Stimulated activated naive CD8-positive, alpha-beta T cell treated with anti-CD3 and anti-CD28 coated beads, Interleukin-15, Interleukin-2, amounts not matched to agents 100 U/mL and 50 U/mL, for 24 hours (primary cell): ENCODE data around the gene RAP1GDS1.
A peak's percentile ranks its signal among the peaks of the same experiment; 100 is the strongest.
"Not testable (repeated sequence)": the region's sequence is repeated elsewhere in the genome, so short reads cannot be mapped to it uniquely, and the experiment has no call there.

ENCODE experiments used
- ATAC-seq: fragments of 150-1000 bp; cut with Tn5 transposase; one replicate; pipeline ENCODE4 v1.10.0; 2021
- DNase-seq: peaks from one replicate; pipeline ENCODE4 v3.0.0; 2021

The RAP1GDS1 gene

DNA sequence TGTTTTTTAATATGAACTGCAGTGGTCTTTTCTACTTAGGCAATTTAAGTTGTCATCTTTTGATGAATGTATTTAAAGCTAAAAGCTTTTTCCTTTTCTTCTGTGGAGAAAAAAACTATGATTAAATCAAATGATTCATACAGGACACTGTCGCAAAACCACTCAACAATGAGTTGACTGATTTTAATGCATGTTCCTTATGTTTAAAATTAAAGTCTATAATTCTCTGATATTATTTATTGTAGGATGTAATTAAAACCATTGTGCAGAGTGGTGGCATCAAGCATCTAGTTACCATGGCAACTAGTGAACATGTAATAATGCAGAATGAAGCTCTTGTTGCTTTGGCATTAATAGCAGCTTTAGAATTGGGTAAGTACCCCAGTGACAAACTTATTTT lies 172.5 kb downstream of the RAP1GDS1 start:
- DNase-seq, result no peak

GRCh38 chr4:98434816-98435215 lies 173.6 kb downstream of the RAP1GDS1 start:
- no peak for ATAC-seq

More for the DNA sequence above, 172.5 kb downstream of the RAP1GDS1 start:
- ATAC-seq, result no peak

GRCh38 chr4:98444371-98444770 lies 183.2 kb downstream of the RAP1GDS1 start:
- no peak for DNase-seq
- no peak for ATAC-seq

More at GRCh38 chr4:98434816-98435215, 173.6 kb downstream of the RAP1GDS1 start:
- DNase-seq, result no peak

DNA sequence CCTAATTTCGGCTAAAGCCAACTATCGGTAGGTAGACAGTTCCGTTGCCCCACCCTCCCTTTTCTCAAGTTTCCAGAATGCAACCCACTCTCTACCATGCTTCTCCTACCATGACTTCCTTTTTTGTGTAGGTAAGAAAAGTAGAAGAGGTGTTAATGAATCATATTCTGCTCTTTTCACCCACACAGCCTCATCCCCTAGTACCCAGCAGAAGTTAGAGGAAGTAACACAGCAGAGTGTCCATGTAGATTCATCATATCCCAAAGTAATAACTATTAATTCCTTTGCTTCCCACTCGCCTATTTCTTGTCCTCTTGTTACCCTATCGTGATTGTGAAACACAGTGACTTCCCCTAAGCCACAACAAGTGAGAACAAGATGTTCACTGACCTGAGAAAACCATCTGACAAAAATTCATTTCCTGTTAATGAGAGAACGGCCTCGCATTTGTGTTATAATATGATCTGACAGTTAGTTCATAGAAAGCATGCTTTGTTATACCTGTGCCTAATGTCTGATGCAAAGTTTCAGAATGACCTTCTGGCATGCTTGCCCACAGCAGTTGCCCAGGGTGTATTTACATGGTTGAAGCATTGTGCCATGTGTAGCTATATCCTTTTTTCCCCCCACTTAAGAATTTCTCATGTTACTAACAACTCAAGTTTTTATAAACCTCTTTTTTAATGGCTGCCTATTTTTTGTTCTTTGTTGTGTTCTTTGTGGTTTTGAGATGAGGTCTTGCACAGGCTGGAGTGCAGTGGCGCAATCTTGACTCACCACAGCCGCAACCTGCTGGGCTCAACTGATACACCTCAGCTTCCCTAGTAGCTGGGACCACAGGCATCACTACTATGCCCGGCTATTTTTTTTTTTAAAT lies 185.6 kb downstream of the RAP1GDS1 start:
- ATAC-seq (peak; percentile 95), DNase-seq (peak; percentile 62)

DNA sequence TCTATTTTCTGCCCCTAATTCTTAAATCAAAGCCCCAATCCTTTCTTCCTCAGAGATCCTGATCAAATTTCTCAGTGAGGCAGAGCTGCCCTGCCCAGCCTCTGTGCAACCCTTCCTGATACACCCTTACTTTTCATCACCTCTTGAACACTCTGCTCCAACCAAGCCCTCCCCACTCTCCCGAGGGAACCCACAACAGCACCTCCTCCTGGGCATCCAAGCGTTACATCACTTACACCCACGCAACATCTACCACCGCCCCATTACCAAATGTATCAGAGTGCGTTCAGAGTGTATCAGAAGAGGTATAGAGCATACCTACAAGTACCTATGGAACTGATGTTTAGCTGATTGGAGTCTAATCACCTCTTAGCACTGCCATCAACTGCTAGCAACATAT lies 186.5 kb downstream of the RAP1GDS1 start:
- DNase-seq, result peak; percentile 11
- ATAC-seq, result no peak

- no peak for DNase-seq
- no peak for ATAC-seq
Measured at GRCh38 chr4:98448908-98449307, 187.7 kb downstream of the RAP1GDS1 start.

DNA sequence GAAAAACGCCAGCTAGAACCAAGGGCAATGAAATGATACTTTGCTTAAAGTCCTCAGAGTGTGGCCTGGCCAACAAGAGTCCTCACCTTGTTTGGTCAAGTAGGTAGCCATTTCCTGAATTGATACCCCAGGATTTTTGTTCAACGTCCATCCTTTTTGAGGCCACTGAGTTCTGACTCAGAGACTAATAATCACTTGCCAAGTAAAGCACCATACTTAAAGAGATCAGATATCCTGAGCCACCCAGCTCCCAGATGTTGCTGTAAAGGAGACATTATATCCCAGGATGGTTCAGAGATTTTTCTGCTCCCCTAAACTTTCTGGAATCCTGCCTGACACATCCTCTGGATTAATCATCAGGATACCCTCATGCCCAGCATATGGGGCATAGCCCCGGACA lies 190.9 kb downstream of the RAP1GDS1 start:
- DNase-seq (no peak), ATAC-seq (no peak)

DNA sequence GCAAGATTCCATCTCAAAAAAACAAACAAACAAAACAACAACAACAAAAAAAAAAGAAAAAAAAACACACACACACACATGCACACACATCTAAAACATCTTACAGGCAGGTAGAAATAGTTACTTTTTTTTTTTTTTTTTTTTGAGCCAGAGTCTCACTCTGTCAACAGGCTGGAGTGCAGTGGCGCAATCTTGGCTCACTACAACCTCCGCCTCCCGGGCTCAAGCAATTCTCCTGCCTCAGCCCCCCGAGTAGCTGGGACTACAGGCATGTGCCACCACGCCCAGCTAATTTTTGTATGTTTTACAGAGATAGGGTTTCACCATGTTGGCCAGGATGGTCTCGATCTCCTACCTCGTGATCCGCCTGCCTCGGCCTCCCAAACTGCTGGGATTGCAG lies 196.2 kb downstream of the RAP1GDS1 start:
- ATAC-seq, DNase-seq: not testable (repeated sequence)

DNA sequence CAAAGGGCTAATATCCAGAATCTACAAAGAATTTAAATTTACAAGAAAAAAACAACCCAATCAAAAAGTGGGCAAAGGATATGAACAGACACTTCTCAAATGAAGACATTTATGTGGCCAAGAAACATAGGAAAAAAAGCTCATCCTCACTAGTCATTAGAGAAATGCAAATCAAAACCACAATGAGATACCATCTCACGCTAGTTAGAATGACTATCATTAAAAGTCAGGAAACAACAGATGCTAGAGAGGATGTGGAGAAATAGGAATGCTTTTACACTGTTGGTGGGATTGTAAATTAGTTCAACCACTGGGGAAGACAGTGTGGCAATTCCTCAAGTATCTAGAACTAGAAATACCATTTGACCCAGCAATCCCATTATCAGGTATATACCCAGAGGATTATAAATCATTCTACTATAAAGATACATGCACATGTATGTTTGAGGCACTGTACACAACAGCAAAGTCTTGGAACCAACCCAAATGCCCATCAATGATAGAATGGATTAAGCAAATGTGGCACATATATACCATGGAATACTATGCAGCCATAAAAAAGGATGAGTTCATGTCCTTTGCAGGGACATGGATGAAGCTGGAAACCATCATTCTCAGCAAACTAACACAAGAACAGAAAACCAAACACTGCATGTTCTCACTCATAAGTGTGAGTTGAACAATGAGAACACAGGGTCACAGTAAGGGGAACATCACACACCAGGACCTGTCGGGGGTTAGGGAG lies 200.1 kb downstream of the RAP1GDS1 start:
- not testable (repeated sequence) for DNase-seq, ATAC-seq

DNA sequence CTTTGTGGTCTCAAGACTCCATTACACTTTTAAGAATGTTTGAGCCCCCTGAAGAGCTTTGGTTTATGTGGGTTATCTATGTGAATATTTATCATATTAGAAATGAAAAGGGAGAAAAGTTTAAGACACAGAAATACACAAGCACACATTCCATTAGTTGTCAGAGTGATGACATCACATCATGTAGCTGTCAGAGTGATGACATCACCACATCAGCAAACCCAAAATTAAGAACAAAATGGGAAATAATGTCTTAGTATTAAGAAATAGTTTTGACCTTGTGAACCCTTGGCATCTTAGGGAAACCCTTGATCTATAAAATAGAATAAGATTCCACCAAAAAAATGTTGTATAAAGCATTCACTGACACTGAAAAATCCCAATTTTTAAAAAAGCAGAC lies 201.3 kb downstream of the RAP1GDS1 start:
- ATAC-seq, result no peak
- DNase-seq, result no peak

DNA sequence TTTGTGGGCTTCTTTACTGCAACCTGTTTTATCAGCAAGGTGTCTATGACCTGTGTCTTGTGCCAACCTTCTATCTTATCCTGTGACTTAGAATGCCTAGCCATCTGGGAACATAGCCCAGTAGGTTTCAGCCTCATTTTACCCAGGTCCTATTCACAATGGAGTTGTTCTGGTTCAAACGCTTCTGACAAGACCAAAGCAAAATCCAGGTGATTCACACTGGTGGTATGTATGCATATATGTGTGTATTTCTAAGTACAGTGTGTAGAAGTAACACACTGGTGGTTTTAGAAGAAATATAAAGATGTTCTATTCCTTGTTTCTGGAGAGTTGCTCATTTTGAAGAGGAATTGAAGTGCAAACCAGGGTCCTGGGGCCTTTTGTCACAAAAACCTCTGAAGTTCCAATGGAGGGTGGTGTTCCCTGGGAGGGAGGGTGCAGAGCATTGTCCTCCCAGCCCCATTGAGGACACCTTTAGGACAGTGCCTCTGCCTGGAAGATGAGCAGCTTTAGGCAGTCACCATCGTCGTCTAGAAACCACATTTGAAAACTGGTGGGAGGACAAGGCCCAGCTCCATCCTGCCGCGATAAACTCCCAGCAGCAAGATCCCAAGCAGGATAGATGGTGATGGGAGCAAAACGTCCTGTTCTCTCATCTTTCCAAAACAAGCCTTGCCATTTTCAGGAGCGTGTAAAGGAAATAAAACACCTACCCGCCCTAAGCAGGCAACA lies 205.8 kb downstream of the RAP1GDS1 start:
- no peak for ATAC-seq
- no peak for DNase-seq

- peak; percentile 94 for ATAC-seq
Measured at GRCh38 chr4:98467627-98468072, 206.5 kb downstream of the RAP1GDS1 start.

GRCh38 chr4:98468709-98469108 lies 207.5 kb downstream of the RAP1GDS1 start:
- ATAC-seq (no peak), DNase-seq (no peak)

More at GRCh38 chr4:98467627-98468072, 206.5 kb downstream of the RAP1GDS1 start:
- peak; percentile 61 for DNase-seq

DNA sequence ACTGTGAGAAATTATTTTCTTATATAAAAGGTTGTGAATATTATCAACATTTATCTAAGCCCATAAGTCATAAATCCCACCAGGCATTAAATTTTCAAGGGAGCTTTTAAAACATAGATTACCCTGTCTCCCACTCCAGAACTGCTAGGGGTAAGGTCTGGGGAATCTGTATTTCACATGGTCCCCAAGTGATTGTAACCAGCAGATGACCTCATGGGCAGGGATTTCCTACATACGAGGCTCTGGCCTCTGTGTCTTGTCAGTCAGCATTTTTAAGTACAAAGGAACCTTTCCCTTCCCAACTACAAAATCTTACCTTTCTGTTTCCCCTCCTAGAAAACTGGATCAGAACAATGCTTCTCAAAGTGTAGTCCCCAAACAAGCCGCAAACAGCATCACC lies 208.6 kb downstream of the RAP1GDS1 start:
- ATAC-seq, result no peak
- no peak for DNase-seq

DNA sequence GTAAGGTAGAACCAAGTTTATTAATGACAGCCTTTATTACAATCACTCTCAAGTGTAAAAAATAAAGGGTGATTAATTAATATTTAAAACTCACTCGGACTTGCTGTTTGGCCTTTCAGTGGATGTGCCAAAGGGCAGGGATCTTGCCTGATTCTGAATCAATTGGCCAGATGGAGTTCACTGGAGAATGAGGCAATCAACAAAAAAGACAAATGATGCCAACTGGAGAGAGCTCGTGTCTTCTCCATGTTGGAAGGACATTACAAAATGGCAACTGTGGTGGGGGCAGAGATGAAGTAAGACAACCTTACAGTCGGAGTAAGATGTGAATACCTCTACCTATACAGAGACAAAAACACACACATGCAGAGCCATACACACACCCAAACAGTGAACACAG lies 209.2 kb downstream of the RAP1GDS1 start:
- no peak for DNase-seq
- no peak for ATAC-seq

DNA sequence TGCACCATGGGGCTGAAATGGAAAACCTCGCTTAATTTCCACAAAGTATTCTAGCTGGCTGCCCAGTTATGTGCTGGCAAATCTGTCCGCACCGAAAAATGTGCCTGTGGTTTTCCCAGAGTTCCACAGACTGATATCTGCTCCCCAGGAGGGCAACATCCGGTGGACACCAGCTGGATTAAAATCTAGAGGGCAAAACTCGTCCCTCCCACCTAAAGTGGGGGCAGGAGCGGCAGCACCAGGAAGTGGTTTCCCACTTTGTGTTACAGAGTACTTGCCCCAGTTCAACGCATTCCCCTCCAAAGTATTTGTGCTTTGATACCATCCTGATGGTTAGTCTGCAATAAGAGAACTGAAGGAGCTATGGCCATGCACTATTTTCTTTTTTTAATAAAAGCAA lies 209.6 kb downstream of the RAP1GDS1 start:
- no peak for ATAC-seq
- no peak for DNase-seq

GRCh38 chr4:98473046-98473445 lies 211.9 kb downstream of the RAP1GDS1 start:
- ATAC-seq, result no peak
- DNase-seq, result no peak

DNA sequence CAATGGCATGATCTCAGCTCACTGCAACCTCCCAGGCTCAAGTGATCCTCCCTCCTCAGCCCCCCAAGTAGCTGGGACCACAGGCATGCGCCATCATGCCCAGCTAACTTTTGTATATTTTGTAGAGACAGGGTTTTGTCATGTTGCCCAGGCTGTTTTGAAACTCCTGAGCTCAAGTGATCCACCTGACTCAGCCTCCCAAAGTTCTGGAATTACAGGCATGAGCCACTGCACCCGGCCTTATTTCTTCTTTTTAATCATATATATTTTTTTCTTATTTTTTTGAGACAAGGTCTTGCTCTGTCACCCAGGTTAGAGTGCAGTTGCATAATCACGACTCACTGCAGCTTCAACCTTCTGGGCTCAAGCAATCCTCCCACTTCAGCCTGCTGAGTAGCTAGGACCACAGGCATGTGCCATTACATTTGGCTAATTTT lies 213.2 kb downstream of the RAP1GDS1 start:
- DNase-seq (no peak), ATAC-seq (peak; percentile 55)

DNA sequence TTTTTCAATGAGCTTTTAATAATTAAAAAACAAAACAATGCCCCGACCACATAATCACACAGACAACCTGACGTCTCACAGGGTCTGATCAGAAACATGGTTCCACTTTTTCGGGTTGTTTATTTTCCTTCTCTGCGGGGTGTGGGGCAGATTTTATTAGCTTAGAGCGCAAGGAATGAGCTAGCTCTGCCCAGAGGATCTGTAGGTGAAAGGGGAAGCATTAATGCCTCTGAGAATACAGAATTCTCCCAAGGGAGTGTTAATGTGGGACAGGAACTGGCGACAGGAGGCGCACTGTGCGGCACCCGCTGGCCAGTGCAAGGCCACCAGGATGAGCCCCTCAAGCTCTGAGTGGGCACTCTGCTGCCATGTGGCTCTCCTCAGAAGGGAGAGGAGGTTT lies 215.7 kb downstream of the RAP1GDS1 start:
- ATAC-seq, result no peak
- DNase-seq, result no peak

- not testable (repeated sequence) for DNase-seq, ATAC-seq
Measured at GRCh38 chr4:98479590-98479989, 218.4 kb downstream of the RAP1GDS1 start.

DNA sequence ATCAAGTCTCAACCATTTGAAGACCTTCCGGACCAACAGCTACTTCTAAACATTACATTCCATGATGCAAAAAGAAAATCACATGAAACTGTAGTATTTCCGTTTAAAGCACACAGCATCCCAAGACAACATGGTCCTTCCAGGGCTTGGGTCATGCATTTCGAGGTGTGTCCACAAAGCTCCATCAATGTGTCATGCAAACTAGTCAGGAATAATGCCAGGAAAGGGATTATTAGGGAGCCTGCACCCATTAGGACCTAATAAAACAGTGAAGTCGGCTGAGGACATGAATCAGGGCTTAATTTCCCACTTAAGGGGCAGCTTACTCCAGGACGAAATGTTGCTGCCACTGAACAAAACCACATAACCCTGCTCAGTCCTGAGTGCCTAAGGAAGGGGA lies 219.4 kb downstream of the RAP1GDS1 start:
- DNase-seq (no peak), ATAC-seq (no peak)

GRCh38 chr4:98481167-98481566 lies 220.0 kb downstream of the RAP1GDS1 start:
- DNase-seq (no peak), ATAC-seq (no peak)
